Tibial artery (tissue), 4 donors: ENCODE measurements around the gene NCLN.

ENCODE experiments used
- DNase-seq, 2 donors: peaks; one replicate each; pipeline ENCODE4 v3.0.0-alpha.2; 2019
- H3K27ac ChIP-seq, 2 donors: fragments of 200-600 bp; sonication (generic) in 1 of 2; 1 replicate in 1 of 2; 2 replicates in 1 of 2; pipeline ENCODE4 v1.5.1; 2018 to 2019; ENCODE audit warnings: mild to moderate bottlenecking in 1 of 2
- H3K27me3 ChIP-seq, 2 donors: fragments of 200-600 bp; sonication (generic) in 1 of 2; one replicate each; pipeline versions ENCODE4 v1.5.1 to v1.6.0; 2016 to 2019
- H3K36me3 ChIP-seq, 3 donors: fragments of 200-600 bp; sonication (generic) in 2 of 3; one replicate each; pipeline ENCODE4 v1.5.1; 2016 to 2019; ENCODE audit warnings: mild to moderate bottlenecking in 2 of 3
- H3K4me1 ChIP-seq, 4 donors: fragments of 200-600 bp; sonication (generic) in 2 of 4; 1 replicate in 3 of 4; 2 replicates in 1 of 4; pipeline ENCODE4 v1.5.1; 2016 to 2019
- H3K4me3 ChIP-seq, 2 donors: fragments of 200-600 bp; sonication (generic) in 1 of 2; 1 replicate in 1 of 2; 2 replicates in 1 of 2; pipeline ENCODE4 v1.5.1; 2018 to 2019; ENCODE audit warnings: mild to moderate bottlenecking in 2 of 2
- H3K9me3 ChIP-seq, 3 donors: fragments of 200-600 bp; sonication (generic) in 1 of 3; one replicate each; pipeline ENCODE4 v1.5.1; 2016 to 2019
- intact Hi-C: fragments of 100-400 bp; cut with DNase I; formaldehyde crosslinking; loops from one replicate; pipeline ENCODE4 v1.15.0; 2023; ENCODE audit warnings: low total_unique reads
- TF ChIP-seq, protein P1 (sequence below), 2 experiments: fragments of 200-600 bp in 1 of 2; fragments of 450-650 bp in 1 of 2; IDR thresholded peaks; one replicate each; pipeline ENCODE4 v1.5.1; 2017 to 2019; ENCODE audit warnings: antibody characterized with exemption in 2 of 2, mild to moderate bottlenecking in 1 of 2, moderate library complexity in 1 of 2

The NCLN gene

DNA sequence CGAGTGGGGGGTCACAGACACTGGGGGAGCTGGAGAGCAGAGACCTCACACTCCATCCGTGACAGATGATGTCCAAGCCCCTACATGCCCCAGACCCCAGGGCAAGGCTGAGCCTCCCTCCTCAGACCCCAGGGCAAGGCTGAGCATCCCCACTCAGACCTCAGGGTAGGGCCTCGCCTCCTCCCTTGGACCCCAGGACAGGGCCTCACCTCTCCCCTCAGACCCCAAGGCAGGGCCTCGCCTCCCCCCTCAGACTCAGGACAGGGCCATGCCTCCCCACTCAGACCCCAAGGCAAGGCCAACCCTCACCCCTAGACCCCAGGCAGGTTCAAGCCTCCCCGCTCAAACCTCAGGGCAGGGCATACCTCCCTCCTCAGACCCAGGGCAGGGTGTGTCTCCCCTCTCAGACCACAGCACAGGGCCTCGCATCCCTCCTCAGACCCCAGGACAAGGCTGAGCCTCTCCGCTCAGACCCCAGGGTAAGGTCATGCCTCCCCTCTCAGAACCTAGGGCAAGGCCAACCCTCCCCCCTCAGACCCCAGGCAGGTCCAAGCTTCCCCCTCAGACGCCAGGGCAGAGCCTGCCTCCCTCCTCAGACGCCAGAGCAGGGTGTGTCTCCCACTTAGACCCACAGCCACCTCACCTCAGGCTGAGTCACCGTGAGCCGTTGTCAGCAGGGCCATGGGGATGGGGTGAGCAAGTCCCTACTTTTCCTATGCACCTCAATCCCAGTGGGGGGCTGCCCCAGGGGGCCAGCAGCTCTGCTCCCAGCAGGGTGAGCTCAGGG lies 8.8 kb upstream of the NCLN start:
- intact Hi-C loops: no loop called here
- no peak for DNase-seq
- Histone ChIP-seq H3K27ac (no peak overlapping the region), H3K27me3 (peaks cover 0 to 15% of the 10 kb centered on the region in 2 donors), H3K9me3 (no peaks in the 10 kb centered on the region), H3K36me3 (no peaks in the 10 kb centered on the region), H3K4me3 (no peak overlapping the region), H3K4me1 (no peaks in the 10 kb centered on the region)
- TF ChIP-seq, protein P1, sequence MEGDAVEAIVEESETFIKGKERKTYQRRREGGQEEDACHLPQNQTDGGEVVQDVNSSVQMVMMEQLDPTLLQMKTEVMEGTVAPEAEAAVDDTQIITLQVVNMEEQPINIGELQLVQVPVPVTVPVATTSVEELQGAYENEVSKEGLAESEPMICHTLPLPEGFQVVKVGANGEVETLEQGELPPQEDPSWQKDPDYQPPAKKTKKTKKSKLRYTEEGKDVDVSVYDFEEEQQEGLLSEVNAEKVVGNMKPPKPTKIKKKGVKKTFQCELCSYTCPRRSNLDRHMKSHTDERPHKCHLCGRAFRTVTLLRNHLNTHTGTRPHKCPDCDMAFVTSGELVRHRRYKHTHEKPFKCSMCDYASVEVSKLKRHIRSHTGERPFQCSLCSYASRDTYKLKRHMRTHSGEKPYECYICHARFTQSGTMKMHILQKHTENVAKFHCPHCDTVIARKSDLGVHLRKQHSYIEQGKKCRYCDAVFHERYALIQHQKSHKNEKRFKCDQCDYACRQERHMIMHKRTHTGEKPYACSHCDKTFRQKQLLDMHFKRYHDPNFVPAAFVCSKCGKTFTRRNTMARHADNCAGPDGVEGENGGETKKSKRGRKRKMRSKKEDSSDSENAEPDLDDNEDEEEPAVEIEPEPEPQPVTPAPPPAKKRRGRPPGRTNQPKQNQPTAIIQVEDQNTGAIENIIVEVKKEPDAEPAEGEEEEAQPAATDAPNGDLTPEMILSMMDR (IDR thresholded peaks at IDR 0.05): no peak

DNA sequence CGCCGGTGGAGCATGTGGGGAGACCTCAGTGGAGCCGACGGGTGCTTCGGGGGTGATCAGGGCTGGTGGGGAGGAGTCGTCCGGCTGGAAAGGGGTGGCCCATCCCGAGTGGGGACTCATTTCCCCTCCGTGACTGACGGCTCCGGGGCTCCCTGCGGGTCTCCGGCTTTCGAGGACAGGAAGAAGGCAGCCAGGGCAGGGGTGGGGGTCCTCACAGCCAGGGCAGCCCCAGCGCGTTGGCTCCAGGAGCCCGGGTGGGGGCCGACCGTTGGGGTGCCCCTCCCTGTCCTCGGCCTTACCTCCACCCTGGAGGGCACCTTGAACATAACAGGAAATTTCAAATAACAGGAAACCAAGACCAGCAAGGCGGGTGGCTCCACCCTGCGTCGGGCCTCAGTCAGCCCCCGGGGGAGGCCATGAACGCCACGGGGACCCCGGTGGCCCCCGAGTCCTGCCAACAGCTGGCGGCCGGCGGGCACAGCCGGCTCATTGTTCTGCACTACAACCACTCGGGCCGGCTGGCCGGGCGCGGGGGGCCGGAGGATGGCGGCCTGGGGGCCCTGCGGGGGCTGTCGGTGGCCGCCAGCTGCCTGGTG lies 7.3 kb upstream of the NCLN start, which contains the start of gene S1PR4:
Gene S1PR4 (plus strand): TSS at position 393 of the 596 bp plus-strand sequence. CDS start 24 bp downstream, at position 417.
- Histone ChIP-seq H3K4me1 (no peaks in the 10 kb centered on the region), H3K27me3 (peaks cover 0 to 7% of the 10 kb centered on the region in 2 donors), H3K9me3 (no peaks in the 10 kb centered on the region), H3K27ac (no peak within 1 kb of the TSS), H3K36me3 (no peaks in the 10 kb centered on the region), H3K4me3 (peak within 1 kb of the TSS in 1 of 2 donors; percentile 22)
- intact Hi-C loops: no loop called here
- no peak for DNase-seq
- TF ChIP-seq, protein P1 (IDR thresholded peaks at IDR 0.05): no peak

DNA sequence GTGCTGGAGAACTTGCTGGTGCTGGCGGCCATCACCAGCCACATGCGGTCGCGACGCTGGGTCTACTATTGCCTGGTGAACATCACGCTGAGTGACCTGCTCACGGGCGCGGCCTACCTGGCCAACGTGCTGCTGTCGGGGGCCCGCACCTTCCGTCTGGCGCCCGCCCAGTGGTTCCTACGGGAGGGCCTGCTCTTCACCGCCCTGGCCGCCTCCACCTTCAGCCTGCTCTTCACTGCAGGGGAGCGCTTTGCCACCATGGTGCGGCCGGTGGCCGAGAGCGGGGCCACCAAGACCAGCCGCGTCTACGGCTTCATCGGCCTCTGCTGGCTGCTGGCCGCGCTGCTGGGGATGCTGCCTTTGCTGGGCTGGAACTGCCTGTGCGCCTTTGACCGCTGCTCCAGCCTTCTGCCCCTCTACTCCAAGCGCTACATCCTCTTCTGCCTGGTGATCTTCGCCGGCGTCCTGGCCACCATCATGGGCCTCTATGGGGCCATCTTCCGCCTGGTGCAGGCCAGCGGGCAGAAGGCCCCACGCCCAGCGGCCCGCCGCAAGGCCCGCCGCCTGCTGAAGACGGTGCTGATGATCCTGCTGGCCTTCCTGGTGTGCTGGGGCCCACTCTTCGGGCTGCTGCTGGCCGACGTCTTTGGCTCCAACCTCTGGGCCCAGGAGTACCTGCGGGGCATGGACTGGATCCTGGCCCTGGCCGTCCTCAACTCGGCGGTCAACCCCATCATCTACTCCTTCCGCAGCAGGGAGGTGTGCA lies 6.6 kb upstream of the NCLN start:
- Histone ChIP-seq H3K4me3 (peak overlapping the region in 1 of 2 donors; percentile 1), H3K4me1 (no peaks in the 10 kb centered on the region), H3K27ac (no peak overlapping the region), H3K36me3 (no peaks in the 10 kb centered on the region), H3K9me3 (no peaks in the 10 kb centered on the region), H3K27me3 (peaks cover 0 to 7% of the 10 kb centered on the region in 2 donors)
- TF ChIP-seq, protein P1 (IDR thresholded peaks at IDR 0.05): no peak
- DNase-seq: no peak
- intact Hi-C loops: no loop called here

DNA sequence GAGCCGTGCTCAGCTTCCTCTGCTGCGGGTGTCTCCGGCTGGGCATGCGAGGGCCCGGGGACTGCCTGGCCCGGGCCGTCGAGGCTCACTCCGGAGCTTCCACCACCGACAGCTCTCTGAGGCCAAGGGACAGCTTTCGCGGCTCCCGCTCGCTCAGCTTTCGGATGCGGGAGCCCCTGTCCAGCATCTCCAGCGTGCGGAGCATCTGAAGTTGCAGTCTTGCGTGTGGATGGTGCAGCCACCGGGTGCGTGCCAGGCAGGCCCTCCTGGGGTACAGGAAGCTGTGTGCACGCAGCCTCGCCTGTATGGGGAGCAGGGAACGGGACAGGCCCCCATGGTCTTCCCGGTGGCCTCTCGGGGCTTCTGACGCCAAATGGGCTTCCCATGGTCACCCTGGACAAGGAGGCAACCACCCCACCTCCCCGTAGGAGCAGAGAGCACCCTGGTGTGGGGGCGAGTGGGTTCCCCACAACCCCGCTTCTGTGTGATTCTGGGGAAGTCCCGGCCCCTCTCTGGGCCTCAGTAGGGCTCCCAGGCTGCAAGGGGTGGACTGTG lies 5.9 kb upstream of the NCLN start:
- Histone ChIP-seq H3K4me1 (peaks cover 0 to 4% (median 2%) of the 10 kb centered on the region in 4 donors), H3K36me3 (no peaks in the 10 kb centered on the region), H3K27ac (no peak overlapping the region), H3K4me3 (peak overlapping the region in 1 of 2 donors; percentile 22), H3K9me3 (no peaks in the 10 kb centered on the region), H3K27me3 (peaks cover 0 to 7% of the 10 kb centered on the region in 2 donors)
- peak in 1 of 2 donors; percentile 58 for DNase-seq
- intact Hi-C loops: loop anchor here (5.0 kb wide), 1 partner anchor 827 kb away; the partner anchor contains the start of gene PIAS4
- TF ChIP-seq, protein P1 (IDR thresholded peaks at IDR 0.05): no peak
